ENCODE measurements around the gene KIF6.

KIF6 gene

DNA sequence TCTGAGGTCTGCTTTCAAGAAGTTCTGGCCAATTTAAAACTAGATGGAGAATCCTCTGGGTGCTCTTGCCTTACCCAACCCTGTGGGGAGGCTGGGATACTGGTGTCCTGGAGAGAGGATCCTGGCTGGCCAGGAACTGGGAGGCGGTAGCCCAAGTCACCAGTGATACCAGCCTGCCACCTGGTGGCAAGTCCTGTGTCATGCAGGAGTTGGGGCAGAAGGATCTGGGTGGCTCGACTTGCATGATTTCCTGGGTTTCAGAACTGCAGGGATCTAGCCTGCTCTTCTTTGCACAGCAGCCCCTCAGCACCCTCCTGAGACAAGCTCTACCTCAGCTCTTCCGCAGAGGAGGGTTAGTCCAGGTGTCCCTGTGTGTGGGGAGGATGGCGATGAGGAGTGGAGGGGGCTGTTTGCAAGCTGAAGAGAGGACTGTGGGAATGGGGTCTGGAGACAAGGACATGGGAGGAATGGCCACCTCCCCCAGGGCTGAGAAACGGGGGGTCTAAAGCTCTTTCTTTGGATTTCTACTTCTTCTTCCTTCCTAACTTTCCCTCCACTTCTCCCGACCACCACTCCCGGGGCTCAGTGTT, 415.2 kb downstream of the KIF6 start:
- peak; percentile 93 for TF ChIP-seq CTCF (IDR thresholded peaks at IDR 0.05; ENCODE audit: low read length, missing control alignments)
- H3K4me3 ChIP-seq (replicated peaks; ENCODE audit: low read depth, low read length) = no peak overlapping the region
- peak; percentile 75 for DNase-seq (ENCODE audit: low read depth)

- no peak for TF ChIP-seq CTCF (IDR thresholded peaks at IDR 0.05; ENCODE audit: low read length, missing control alignments)
- no peak overlapping the region for H3K4me3 ChIP-seq (replicated peaks; ENCODE audit: low read depth, low read length)
- DNase-seq (ENCODE audit: low read depth) = no peak
These were observed 417.7 kb downstream of the KIF6 start for GRCh38 chr6:39307462-39307861.

DNA sequence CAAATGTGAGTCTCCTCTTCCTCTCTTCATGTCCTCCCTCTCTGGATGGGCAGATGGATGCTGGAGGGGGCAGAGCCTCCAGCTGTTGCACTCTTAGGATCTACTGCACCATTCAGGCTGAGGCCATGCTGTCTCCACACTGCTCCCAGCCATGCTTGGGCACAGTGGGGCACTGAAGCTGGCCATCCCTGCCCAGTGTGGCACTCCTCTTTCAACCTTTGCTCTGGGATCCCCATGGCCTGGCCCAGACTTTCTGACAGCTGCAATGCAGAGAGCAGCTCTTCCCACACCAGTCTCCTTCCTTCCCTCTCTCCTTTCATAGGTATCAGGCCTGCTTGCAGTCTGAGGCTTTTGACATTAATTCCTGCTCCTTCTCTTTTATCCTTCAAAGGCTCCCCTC, 420.3 kb downstream of the KIF6 start:
- DNase-seq (ENCODE audit: low read depth) = no peak
- no peak for TF ChIP-seq CTCF (IDR thresholded peaks at IDR 0.05; ENCODE audit: low read length, missing control alignments)
- H3K4me3 ChIP-seq (replicated peaks; ENCODE audit: low read depth, low read length) = no peak overlapping the region

- no peak for DNase-seq (ENCODE audit: low read depth)
- no peak for TF ChIP-seq CTCF (IDR thresholded peaks at IDR 0.05; ENCODE audit: low read length, missing control alignments)
- no peak overlapping the region for H3K4me3 ChIP-seq (replicated peaks; ENCODE audit: low read depth, low read length)
These were observed 421.6 kb downstream of the KIF6 start for GRCh38 chr6:39303425-39304153.

DNA sequence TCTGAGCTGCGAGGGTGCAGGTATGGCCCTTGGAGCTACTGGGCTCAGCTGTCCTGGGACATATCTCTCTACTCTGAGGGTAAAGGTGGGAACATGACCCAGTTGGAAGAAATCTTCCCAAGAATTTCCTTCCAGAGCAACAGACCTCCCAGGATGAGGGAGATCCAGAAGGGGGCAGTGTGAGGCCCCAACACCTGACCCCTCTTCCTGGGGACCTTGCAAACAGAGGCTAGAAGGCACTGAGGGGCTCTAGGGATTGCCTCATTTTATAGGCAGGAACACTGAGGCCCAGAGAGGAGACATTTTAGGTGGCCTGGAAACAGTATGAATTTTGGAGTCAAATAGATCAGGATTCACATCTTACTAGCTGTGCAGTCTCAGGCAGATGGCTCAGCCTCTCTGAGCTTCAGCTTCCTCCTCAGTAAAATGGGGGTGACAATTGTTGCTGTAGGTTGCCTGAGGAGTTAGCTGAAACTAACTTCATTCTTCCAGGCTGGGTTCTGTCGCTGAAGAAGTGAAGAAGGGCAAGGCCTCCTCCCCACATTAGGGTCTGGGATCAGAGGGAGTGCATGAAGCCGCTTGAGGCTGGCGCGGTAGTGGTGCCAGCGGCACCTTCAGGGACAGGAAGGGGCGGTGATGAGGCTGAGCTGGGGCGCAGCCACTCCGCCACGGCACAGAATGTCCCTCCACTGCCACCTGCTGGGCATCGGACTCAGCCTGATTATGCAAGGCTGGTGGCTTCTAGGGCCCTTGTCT, 422.4 kb downstream of the KIF6 start:
- H3K4me3 ChIP-seq (replicated peaks; ENCODE audit: low read depth, low read length) = no peak overlapping the region
- DNase-seq (ENCODE audit: low read depth) = peak; percentile 66
- TF ChIP-seq CTCF (IDR thresholded peaks at IDR 0.05; ENCODE audit: low read length, missing control alignments) = peak; percentile 81

- no peak for TF ChIP-seq CTCF (IDR thresholded peaks at IDR 0.05; ENCODE audit: low read length, missing control alignments)
- no peak for DNase-seq (ENCODE audit: low read depth)
- no peak overlapping the region for H3K4me3 ChIP-seq (replicated peaks; ENCODE audit: low read depth, low read length)
These were observed 423.2 kb downstream of the KIF6 start for GRCh38 chr6:39302011-39302410.

All from fibroblast of pulmonary artery (primary cell).